Measurements from ENCODE around the gene LYPLAL1. TPM values are rescaled to one million over a fixed set of nuclear protein-coding genes. Genes with fewer than 3 reads are reported as not detected.

LYPLAL1 gene
- total and polyA plus RNA-seq, 2 of the 13 experiments (the other 11 are each of a cell fraction or from before 2014, with no cell fraction given): 17.0 to 31.6 TPM

- TF ChIP-seq GABPA (IDR thresholded peaks at IDR 0.05; ENCODE audit: low read depth, low read length): no peak
- no peak for TF ChIP-seq GABPA (CRISPR knock-in tag; IDR thresholded peaks at IDR 0.05; ENCODE audit: low read depth)
- TF ChIP-seq, protein P1, sequence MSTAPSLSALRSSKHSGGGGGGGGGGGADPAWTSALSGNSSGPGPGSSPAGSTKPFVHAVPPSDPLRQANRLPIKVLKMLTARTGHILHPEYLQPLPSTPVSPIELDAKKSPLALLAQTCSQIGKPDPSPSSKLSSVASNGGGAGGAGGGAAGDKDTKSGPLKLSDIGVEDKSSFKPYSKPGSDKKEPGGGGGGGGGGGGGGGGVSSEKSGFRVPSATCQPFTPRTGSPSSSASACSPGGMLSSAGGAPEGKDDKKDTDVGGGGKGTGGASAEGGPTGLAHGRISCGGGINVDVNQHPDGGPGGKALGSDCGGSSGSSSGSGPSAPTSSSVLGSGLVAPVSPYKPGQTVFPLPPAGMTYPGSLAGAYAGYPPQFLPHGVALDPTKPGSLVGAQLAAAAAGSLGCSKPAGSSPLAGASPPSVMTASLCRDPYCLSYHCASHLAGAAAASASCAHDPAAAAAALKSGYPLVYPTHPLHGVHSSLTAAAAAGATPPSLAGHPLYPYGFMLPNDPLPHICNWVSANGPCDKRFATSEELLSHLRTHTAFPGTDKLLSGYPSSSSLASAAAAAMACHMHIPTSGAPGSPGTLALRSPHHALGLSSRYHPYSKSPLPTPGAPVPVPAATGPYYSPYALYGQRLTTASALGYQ (CRISPR knock-in tag; IDR thresholded peaks at IDR 0.05): peak; percentile 24; the same call in 1 of the 2 replicates
- TF ChIP-seq, protein P2, sequence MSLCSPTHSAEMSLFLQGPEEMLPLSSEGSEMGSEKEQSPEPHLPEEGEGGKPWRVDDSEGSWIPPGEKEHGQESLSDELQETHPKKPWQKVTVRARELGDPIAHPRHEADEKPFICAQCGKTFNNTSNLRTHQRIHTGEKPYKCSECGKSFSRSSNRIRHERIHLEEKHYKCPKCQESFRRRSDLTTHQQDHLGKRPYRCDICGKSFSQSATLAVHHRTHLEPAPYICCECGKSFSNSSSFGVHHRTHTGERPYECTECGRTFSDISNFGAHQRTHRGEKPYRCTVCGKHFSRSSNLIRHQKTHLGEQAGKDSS (CRISPR knock-in tag; IDR thresholded peaks at IDR 0.05; ENCODE audit: borderline replicate concordance, low read depth): no peak; the same call in 1 of the 2 replicates
- no peak for TF ChIP-seq RBAK (CRISPR knock-in tag; IDR thresholded peaks at IDR 0.05)
- peak; percentile 54 for TF ChIP-seq FOXP4 (CRISPR knock-in tag; IDR thresholded peaks at IDR 0.05)
- TF ChIP-seq TBX2 (CRISPR knock-in tag; IDR thresholded peaks at IDR 0.05; ENCODE audit: borderline replicate concordance): peak; percentile 27; the same call in 1 of the 2 replicates
- TF ChIP-seq SMARCC2 (IDR thresholded peaks at IDR 0.05): no peak
These were observed at the start of gene LYPLAL1 (continued) for GRCh38 chr1:219173758-219174459.
